ENCODE results near the gene SPAG5. TPM values are rescaled to one million over a fixed set of nuclear protein-coding genes. Genes with fewer than 3 reads are reported as not detected.

Gene SPAG5
- total RNA-seq, 1 donor = 4.3 TPM

- no peaks in the 10 kb centered on the region for H3K9me3 ChIP-seq (ENCODE audit: low read depth, low read length)
- no peak overlapping the region for H3K4me2 ChIP-seq (ENCODE audit: insufficient read depth, low read length)
- H3K4me1 ChIP-seq (ENCODE audit: insufficient read depth, low read length) = no peaks in the 10 kb centered on the region
- H3K4me3 ChIP-seq (ENCODE audit: insufficient read depth, low read length) = no peak overlapping the region
- no peak for TF ChIP-seq CTCF (IDR thresholded peaks at IDR 0.05; ENCODE audit: extremely low read depth, low read depth, low read length)
- H3K27me3 ChIP-seq (ENCODE audit: insufficient read depth, low read length) = no peaks in the 10 kb centered on the region
- H4K20me1 ChIP-seq (ENCODE audit: insufficient read depth, low read length) = no peaks in the 10 kb centered on the region
- no peaks in the 10 kb centered on the region for H3K79me2 ChIP-seq (ENCODE audit: insufficient read depth, low read length)
- H2AFZ ChIP-seq (ENCODE audit: low read length) = no peak overlapping the region
- no peak for DNase-seq (ENCODE audit: insufficient read length, low spot score, missing footprints)
- H3K27ac ChIP-seq (ENCODE audit: low read depth, low read length) = no peak overlapping the region
- peaks cover 95% of the 10 kb centered on the region for H3K36me3 ChIP-seq (ENCODE audit: insufficient read depth, low read length)
Measured at GRCh38 chr17:28616281-28616680, 17.5 kb upstream of the SPAG5 start.

DNA sequence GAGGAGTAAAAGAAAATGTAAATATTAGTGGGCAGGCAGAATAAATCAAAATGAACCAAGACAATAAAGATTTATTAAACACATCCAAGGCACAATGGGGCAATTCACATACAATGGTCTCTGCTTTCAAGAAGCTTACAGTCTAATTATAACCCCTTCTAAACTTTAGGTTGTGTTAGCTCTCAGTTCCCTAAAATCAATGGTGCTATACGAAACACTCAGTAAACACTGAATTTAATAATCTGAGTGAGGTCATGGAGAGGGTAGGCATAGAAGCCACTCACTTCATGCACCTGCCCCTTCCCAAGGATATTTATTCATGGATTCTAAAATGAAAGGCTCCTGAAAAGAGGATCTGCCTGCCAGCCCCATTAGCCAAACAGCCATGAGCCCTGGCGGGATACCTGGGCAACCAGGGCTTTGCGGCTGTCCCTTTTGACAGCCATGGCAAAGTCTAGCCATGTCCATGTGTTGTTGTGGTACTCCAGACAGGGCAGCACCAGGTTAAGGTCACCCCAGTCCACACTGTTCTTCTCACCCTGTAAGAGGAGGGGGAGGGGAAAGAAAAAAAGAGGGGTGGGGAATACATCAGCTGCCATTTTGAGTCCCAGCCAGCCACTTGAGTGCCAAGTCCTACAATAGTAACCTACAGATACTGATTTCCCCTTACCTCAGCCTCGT lies 16.6 kb upstream of the SPAG5 start:
- no peaks in the 10 kb centered on the region for H3K4me1 ChIP-seq (ENCODE audit: insufficient read depth, low read length)
- H3K4me3 ChIP-seq (ENCODE audit: insufficient read depth, low read length) = no peak overlapping the region
- H3K79me2 ChIP-seq (ENCODE audit: insufficient read depth, low read length) = no peaks in the 10 kb centered on the region
- H3K9me3 ChIP-seq (ENCODE audit: low read depth, low read length) = no peaks in the 10 kb centered on the region
- TF ChIP-seq CTCF (IDR thresholded peaks at IDR 0.05; ENCODE audit: extremely low read depth, low read depth, low read length) = no peak
- H2AFZ ChIP-seq (ENCODE audit: low read length) = no peak overlapping the region
- no peaks in the 10 kb centered on the region for H3K27me3 ChIP-seq (ENCODE audit: insufficient read depth, low read length)
- H4K20me1 ChIP-seq (ENCODE audit: insufficient read depth, low read length) = no peaks in the 10 kb centered on the region
- DNase-seq (ENCODE audit: insufficient read length, low spot score, missing footprints) = no peak
- H3K4me2 ChIP-seq (ENCODE audit: insufficient read depth, low read length) = no peak overlapping the region
- H3K36me3 ChIP-seq (ENCODE audit: insufficient read depth, low read length) = peaks cover 95% of the 10 kb centered on the region
- H3K27ac ChIP-seq (ENCODE audit: low read depth, low read length) = no peak overlapping the region

DNA sequence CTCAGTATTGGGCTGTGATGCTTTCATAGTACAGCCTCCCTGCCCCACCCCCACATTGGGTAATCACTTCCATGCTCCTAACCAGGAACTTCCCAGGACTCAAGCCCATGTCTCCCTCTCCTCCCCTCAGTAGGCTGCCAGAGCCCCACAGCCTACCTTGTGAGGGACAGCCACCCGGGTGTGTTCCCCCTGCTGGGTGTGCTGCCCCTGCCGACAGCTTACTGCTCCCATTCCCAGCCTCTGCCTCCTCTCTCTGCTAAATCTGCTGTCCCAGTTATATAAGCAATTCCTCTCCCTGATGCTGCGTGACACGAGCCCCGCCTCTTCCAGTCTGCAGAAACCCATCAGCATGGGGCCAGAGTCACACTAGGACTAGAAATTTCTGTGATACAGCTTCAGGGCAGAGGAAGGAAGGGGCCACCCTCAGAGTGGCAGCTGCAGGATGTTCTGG lies 15.1 kb upstream of the SPAG5 start, which contains the start of gene RSKR:
RSKR (minus strand) TSS at position 255 of the 451 bp plus-strand sequence; CDS start at position 231, 24 bp downstream.
- Histone ChIP-seq H4K20me1 (ENCODE audit: insufficient read depth, low read length) (no peaks in the 10 kb centered on the region), H3K9me3 (ENCODE audit: low read depth, low read length) (no peaks in the 10 kb centered on the region), H3K36me3 (ENCODE audit: insufficient read depth, low read length) (peaks cover 86% of the 10 kb centered on the region), H3K27me3 (ENCODE audit: insufficient read depth, low read length) (no peaks in the 10 kb centered on the region), H3K4me1 (ENCODE audit: insufficient read depth, low read length) (no peaks in the 10 kb centered on the region), H3K27ac (ENCODE audit: low read depth, low read length) (no peak within 1 kb of the TSS), H3K4me3 (ENCODE audit: insufficient read depth, low read length) (no peak within 1 kb of the TSS), H3K79me2 (ENCODE audit: insufficient read depth, low read length) (no peaks in the 10 kb centered on the region), H2AFZ (ENCODE audit: low read length) (no peak within 1 kb of the TSS), H3K4me2 (ENCODE audit: insufficient read depth, low read length) (no peak within 1 kb of the TSS)
- TF ChIP-seq CTCF (IDR thresholded peaks at IDR 0.05; ENCODE audit: extremely low read depth, low read depth, low read length) = no peak
- no peak for DNase-seq (ENCODE audit: insufficient read length, low spot score, missing footprints)

GRCh38 chr17:28612936-28613872 lies 14.4 kb upstream of the SPAG5 start:
- H4K20me1 ChIP-seq (ENCODE audit: insufficient read depth, low read length) = no peaks in the 10 kb centered on the region
- H3K4me1 ChIP-seq (ENCODE audit: insufficient read depth, low read length) = no peaks in the 10 kb centered on the region
- no peak overlapping the region for H2AFZ ChIP-seq (ENCODE audit: low read length)
- H3K36me3 ChIP-seq (ENCODE audit: insufficient read depth, low read length) = peaks cover 78% of the 10 kb centered on the region
- H3K4me3 ChIP-seq (ENCODE audit: insufficient read depth, low read length) = no peak overlapping the region
- no peak overlapping the region for H3K27ac ChIP-seq (ENCODE audit: low read depth, low read length)
- TF ChIP-seq CTCF (IDR thresholded peaks at IDR 0.05; ENCODE audit: extremely low read depth, low read depth, low read length) = peak; percentile 67
- H3K79me2 ChIP-seq (ENCODE audit: insufficient read depth, low read length) = no peaks in the 10 kb centered on the region
- H3K27me3 ChIP-seq (ENCODE audit: insufficient read depth, low read length) = no peaks in the 10 kb centered on the region
- peak; percentile 69 for DNase-seq (ENCODE audit: insufficient read length, low spot score, missing footprints)
- no peaks in the 10 kb centered on the region for H3K9me3 ChIP-seq (ENCODE audit: low read depth, low read length)
- H3K4me2 ChIP-seq (ENCODE audit: insufficient read depth, low read length) = no peak overlapping the region
